Measurements from ENCODE around the gene HLA-G. TPM values are rescaled to one million over a fixed set of nuclear protein-coding genes. Genes with fewer than 3 reads are reported as not detected.

Gene HLA-G
- total RNA-seq, 2 donors from 2014 or later, result 0.85 TPM; not detected in 1

GRCh38 chr6:29829766-29830165 lies 2.1 kb downstream of the HLA-G start:
- Mint-ChIP-seq H3K27me3 (peaks cover 76% of the 10 kb centered on the region), H3K4me3 (no peak overlapping the region), H3K27ac (no peak overlapping the region), H3K36me3 (ENCODE audit: low read depth) (peaks cover 8% of the 10 kb centered on the region), H3K4me1 (peaks cover 15% of the 10 kb centered on the region)
- ATAC-seq (no peak), DNase-seq (no peak)
- no peaks in the 10 kb centered on the region for H3K9me3 ChIP-seq (ENCODE audit: control insufficient read depth, low read length, poor library complexity, severe bottlenecking)

DNA sequence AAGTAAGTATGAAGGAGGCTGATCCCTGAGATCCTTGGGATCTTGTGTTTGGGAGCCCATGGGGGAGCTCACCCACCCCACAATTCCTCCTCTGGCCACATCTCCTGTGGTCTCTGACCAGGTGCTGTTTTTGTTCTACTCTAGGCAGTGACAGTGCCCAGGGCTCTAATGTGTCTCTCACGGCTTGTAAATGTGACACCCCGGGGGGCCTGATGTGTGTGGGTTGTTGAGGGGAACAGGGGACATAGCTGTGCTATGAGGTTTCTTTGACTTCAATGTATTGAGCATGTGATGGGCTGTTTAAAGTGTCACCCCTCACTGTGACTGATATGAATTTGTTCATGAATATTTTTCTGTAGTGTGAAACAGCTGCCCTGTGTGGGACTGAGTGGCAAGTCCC lies 2.8 kb downstream of the HLA-G start:
- ATAC-seq, result no peak
- H3K4me1 Mint-ChIP-seq, result peaks cover 19% of the 10 kb centered on the region
- H3K27ac Mint-ChIP-seq, result no peak overlapping the region
- peaks cover 80% of the 10 kb centered on the region for H3K27me3 Mint-ChIP-seq
- H3K9me3 ChIP-seq (ENCODE audit: control insufficient read depth, low read length, poor library complexity, severe bottlenecking), result no peaks in the 10 kb centered on the region
- no peak for DNase-seq
- peaks cover 8% of the 10 kb centered on the region for H3K36me3 Mint-ChIP-seq (ENCODE audit: low read depth)
- H3K4me3 Mint-ChIP-seq, result no peak overlapping the region

GRCh38 chr6:29831776-29832175 lies 4.2 kb downstream of the HLA-G start:
- no peak for DNase-seq
- peaks cover 17% of the 10 kb centered on the region for H3K4me1 Mint-ChIP-seq
- no peak overlapping the region for H3K4me3 Mint-ChIP-seq
- H3K9me3 ChIP-seq (ENCODE audit: control insufficient read depth, low read length, poor library complexity, severe bottlenecking), result no peaks in the 10 kb centered on the region
- peaks cover 84% of the 10 kb centered on the region for H3K27me3 Mint-ChIP-seq
- no peak for ATAC-seq
- H3K36me3 Mint-ChIP-seq (ENCODE audit: low read depth), result peaks cover 8% of the 10 kb centered on the region
- H3K27ac Mint-ChIP-seq, result no peak overlapping the region

DNA sequence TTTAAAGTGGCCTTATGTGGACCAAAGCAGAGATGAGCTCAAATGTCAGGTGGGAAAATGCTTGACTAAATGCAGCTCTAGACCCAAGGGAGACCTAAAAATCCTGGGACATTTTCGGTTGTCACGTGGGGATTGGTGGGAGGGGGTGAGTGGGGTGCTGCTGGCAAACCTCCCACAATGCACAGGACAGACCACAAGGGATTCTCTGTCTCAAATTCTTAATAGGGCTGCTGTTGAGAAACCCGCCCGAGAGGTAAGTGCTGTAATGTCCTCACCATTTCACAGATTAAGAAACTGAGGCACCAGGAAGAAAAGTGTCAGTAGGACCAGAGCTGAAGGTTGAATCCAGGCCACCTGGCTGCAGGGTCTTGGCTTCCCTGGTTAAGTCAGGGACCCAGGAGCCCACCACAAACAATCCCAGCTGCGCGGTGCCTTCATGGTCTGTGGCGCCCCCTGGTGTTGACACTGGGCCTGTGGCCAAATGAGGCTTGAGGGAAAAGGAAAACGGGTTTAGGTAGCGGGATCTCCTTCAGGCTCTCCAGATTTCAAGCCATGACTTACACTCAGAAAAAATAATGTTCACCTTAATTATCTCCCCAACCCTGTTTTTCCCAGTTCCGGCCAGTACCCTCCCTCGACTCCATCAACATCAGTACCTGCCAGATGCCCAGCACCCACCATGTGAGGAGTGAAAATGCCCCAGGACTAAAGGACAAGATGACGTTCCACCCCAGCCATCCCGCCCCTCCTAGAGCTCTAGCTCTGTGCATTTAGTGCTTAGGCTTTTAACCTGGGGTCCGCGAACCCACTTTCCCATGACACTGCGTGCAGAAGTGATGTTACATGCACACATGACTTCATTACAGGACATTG lies 7.2 kb downstream of the HLA-G start:
- Mint-ChIP-seq H3K4me3 (no peak overlapping the region), H3K36me3 (ENCODE audit: low read depth) (peaks cover 8% of the 10 kb centered on the region), H3K27me3 (peaks cover 83% of the 10 kb centered on the region), H3K4me1 (peaks cover 15% of the 10 kb centered on the region), H3K27ac (no peak overlapping the region)
- ATAC-seq (peak; percentile 60), DNase-seq (peak; percentile 27 to 49 (median 41))
- no peaks in the 10 kb centered on the region for H3K9me3 ChIP-seq (ENCODE audit: control insufficient read depth, low read length, poor library complexity, severe bottlenecking)

- H3K4me1 Mint-ChIP-seq, result peaks cover 3% of the 10 kb centered on the region
- no peak overlapping the region for H3K4me3 Mint-ChIP-seq
- ATAC-seq, result no peak
- H3K36me3 Mint-ChIP-seq (ENCODE audit: low read depth), result no peaks in the 10 kb centered on the region
- H3K9me3 ChIP-seq (ENCODE audit: control insufficient read depth, low read length, poor library complexity, severe bottlenecking), result peaks cover 5% of the 10 kb centered on the region
- peaks cover 44% of the 10 kb centered on the region for H3K27me3 Mint-ChIP-seq
- H3K27ac Mint-ChIP-seq, result no peak overlapping the region
- DNase-seq, result no peak
These were observed 12.3 kb downstream of the HLA-G start for GRCh38 chr6:29839917-29840316.

GRCh38 chr6:29841030-29841429 lies 13.4 kb downstream of the HLA-G start:
- peaks cover 3% of the 10 kb centered on the region for H3K36me3 Mint-ChIP-seq (ENCODE audit: low read depth)
- ATAC-seq, result no peak
- H3K4me1 Mint-ChIP-seq, result peaks cover 4% of the 10 kb centered on the region

DNA sequence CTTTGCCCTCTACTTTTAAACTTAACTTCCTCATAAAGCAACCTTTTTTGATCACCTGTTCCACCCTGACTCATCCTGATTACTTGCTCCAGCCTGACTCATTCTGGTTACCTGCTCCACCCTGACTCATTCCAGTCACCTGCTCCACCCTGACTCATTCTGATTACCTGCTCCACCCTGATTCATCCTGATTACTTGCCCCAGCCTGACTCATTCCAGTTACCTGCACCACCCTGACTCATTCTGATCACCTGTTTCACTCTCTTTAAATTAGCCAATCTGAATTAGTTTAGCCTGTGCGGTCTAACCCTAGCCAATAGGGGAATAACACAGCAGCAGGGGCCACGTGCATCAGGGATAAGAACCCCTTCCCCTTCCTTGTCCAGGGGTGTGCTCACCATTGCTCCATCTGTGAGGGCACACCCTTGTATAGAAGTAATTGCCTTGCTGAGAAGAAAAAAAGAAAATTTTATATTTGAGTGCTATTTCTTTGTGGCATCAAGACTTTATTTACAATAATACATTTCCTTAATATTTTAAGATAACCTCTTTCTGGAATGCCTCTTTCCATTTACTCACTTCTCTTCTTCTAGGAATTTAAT lies 17.9 kb downstream of the HLA-G start:
- peaks cover 5% of the 10 kb centered on the region for H3K9me3 ChIP-seq (ENCODE audit: control insufficient read depth, low read length, poor library complexity, severe bottlenecking)
- H3K27me3 Mint-ChIP-seq, result peaks cover 46% of the 10 kb centered on the region
- DNase-seq (no peak), ATAC-seq (peak; percentile 20)
- H3K27ac Mint-ChIP-seq, result no peak overlapping the region
- H3K36me3 Mint-ChIP-seq (ENCODE audit: low read depth), result peaks cover 8% of the 10 kb centered on the region
- peak overlapping the region; percentile 34 for H3K4me3 Mint-ChIP-seq
- peaks cover 12% of the 10 kb centered on the region for H3K4me1 Mint-ChIP-seq

More at GRCh38 chr6:29841030-29841429, 13.4 kb downstream of the HLA-G start:
- peaks cover 5% of the 10 kb centered on the region for H3K9me3 ChIP-seq (ENCODE audit: control insufficient read depth, low read length, poor library complexity, severe bottlenecking)
- Mint-ChIP-seq H3K4me3 (no peak overlapping the region), H3K27ac (no peak overlapping the region), H3K27me3 (peaks cover 45% of the 10 kb centered on the region)
- DNase-seq, result no peak

GRCh38 chr6:29847871-29848630 lies 20.4 kb downstream of the HLA-G start:
- H3K4me3 Mint-ChIP-seq, result no peak overlapping the region
- ATAC-seq, result peak; percentile 88
- DNase-seq, result peak; percentile 72 to 81 (median 78)
- H3K4me1 Mint-ChIP-seq, result peaks cover 16% of the 10 kb centered on the region
- H3K27ac Mint-ChIP-seq, result no peak overlapping the region
- H3K9me3 ChIP-seq (ENCODE audit: control insufficient read depth, low read length, poor library complexity, severe bottlenecking), result peaks cover 2% of the 10 kb centered on the region
- peaks cover 8% of the 10 kb centered on the region for H3K36me3 Mint-ChIP-seq (ENCODE audit: low read depth)
- H3K27me3 Mint-ChIP-seq, result peaks cover 64% of the 10 kb centered on the region

DNA sequence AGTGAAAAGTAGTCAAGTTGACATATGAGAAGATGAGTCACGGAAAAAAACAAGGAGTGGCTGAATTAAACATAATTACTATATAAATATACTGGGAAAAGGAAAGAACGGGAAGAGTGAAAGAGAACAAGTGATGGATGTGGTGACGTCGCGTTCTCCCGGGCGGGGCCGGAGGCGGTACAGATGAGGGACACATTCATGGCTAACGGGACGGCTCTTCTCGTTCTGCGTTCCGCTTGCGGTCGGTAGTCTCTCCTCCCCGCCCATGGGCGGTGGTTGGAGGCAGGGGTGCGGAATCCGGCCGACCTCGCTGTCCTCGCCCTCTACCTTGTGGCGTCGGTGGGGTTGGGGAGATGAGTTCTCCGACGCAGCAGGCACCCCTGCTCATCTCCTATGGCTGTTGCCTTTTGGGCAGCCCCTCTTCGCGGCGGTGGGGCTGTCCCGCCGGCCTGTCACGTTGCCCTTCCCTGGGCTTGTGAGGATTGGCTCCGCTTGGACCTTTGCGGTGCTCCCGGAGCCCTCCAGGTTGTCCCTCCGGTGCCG lies 22.5 kb downstream of the HLA-G start:
- DNase-seq, result peak in 1 of 3 donors; percentile 21
- H3K4me1 Mint-ChIP-seq, result peaks cover 16% of the 10 kb centered on the region
- H3K36me3 Mint-ChIP-seq (ENCODE audit: low read depth), result peaks cover 8% of the 10 kb centered on the region
- peak overlapping the region; percentile 77 for H3K4me3 Mint-ChIP-seq
- H3K27me3 Mint-ChIP-seq, result peaks cover 75% of the 10 kb centered on the region
- H3K27ac Mint-ChIP-seq, result no peak overlapping the region
- ATAC-seq, result peak; percentile 49
- H3K9me3 ChIP-seq (ENCODE audit: control insufficient read depth, low read length, poor library complexity, severe bottlenecking), result no peaks in the 10 kb centered on the region

GRCh38 chr6:29851190-29851589 lies 23.6 kb downstream of the HLA-G start:
- Mint-ChIP-seq H3K4me3 (no peak overlapping the region), H3K36me3 (ENCODE audit: low read depth) (peaks cover 5% of the 10 kb centered on the region), H3K4me1 (peaks cover 12% of the 10 kb centered on the region), H3K27ac (no peak overlapping the region), H3K27me3 (peaks cover 75% of the 10 kb centered on the region)
- H3K9me3 ChIP-seq (ENCODE audit: control insufficient read depth, low read length, poor library complexity, severe bottlenecking), result no peaks in the 10 kb centered on the region
- ATAC-seq, result no peak
- no peak for DNase-seq

DNA sequence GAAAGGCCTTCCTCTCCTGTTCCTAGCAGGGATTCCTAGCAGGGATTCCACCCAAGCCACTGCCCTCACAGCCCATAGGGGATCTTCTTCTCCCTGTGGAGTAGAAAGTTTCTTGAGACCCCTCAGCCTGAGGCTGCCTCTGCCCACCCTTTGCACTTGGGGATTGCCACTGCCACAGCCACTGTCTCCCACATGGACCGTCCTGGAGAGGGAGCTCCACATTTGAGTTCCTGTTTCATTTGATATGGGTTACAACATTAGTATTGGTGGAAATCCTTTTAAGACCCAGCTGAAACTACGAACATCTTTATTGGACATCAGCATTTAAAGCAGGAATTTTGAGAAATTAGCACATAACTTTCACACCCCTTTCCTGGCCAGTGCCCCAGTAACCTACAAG lies 25.6 kb downstream of the HLA-G start:
- ATAC-seq, result no peak
- Mint-ChIP-seq H3K27me3 (peaks cover 70% of the 10 kb centered on the region), H3K27ac (no peak overlapping the region), H3K4me1 (peaks cover 8% of the 10 kb centered on the region), H3K4me3 (no peak overlapping the region), H3K36me3 (ENCODE audit: low read depth) (peaks cover 5% of the 10 kb centered on the region)
- H3K9me3 ChIP-seq (ENCODE audit: control insufficient read depth, low read length, poor library complexity, severe bottlenecking), result no peaks in the 10 kb centered on the region
- no peak for DNase-seq

DNA sequence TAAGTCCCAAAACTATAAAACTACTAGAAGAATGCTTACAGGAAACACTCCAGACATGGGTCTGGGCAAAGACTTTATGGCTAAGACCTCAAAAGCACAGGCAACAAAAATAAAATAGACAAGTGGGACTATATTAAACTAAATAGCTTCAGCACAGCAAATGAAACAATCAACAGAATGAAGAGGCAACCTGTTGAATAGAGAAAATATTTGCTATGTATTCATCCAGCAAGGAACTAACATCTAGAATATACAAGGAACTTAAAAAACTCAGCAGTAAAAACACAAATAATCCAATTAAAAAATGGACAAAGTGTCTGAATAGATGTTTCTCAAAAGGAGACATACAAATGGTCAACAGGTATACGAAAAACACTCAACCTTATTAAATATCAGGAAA lies 30.4 kb downstream of the HLA-G start:
- no peaks in the 10 kb centered on the region for H3K9me3 ChIP-seq (ENCODE audit: control insufficient read depth, low read length, poor library complexity, severe bottlenecking)
- Mint-ChIP-seq H3K36me3 (ENCODE audit: low read depth) (peaks cover 3% of the 10 kb centered on the region), H3K27me3 (peaks cover 48% of the 10 kb centered on the region), H3K4me3 (no peak overlapping the region), H3K27ac (no peak overlapping the region), H3K4me1 (no peaks in the 10 kb centered on the region)
- DNase-seq (no peak), ATAC-seq (no peak)

Data from T-helper 17 cell (primary cell).